Karpas-422 (cell line): ENCODE data around the gene MAP3K1. TPM values are rescaled to one million over a fixed set of nuclear protein-coding genes. Genes with fewer than 3 reads are reported as not detected.

Experiments used
- DNase-seq: peaks from one replicate; pipeline ENCODE4 v3.0.0-alpha.2; 2015
- H2AFZ ChIP-seq: fragments of 200-600 bp; sonication (generic); 2 replicates; pipeline ENCODE4 v1.6.1; 2014; ENCODE audit warnings: antibody characterized with exemption, low read length, mixed read lengths
- H3K27ac ChIP-seq: fragments of 200-600 bp; sonication (generic); 2 replicates; pipeline ENCODE4 v1.5.1; 2014; ENCODE audit warnings: mild to moderate bottlenecking, low read length, moderate library complexity
- H3K27me3 ChIP-seq: fragments of 200-600 bp; sonication (generic); 2 replicates; pipeline ENCODE4 v1.6.1; 2014; ENCODE audit warnings: low read length, mixed read lengths
- H3K36me3 ChIP-seq: fragments of 200-600 bp; sonication (generic); 2 replicates; pipeline ENCODE4 v1.6.1; 2014; ENCODE audit warnings: low read length, mixed read lengths; ENCODE audit not compliant: insufficient read depth
- H3K4me1 ChIP-seq: fragments of 200-600 bp; sonication (generic); 2 replicates; pipeline ENCODE4 v1.6.1; 2014; ENCODE audit warnings: mild to moderate bottlenecking, low read length, mixed read lengths
- H3K4me2 ChIP-seq: fragments of 200-600 bp; sonication (generic); 2 replicates; pipeline ENCODE4 v1.6.1; 2014; ENCODE audit warnings: low read length, low read depth, mild to moderate bottlenecking; ENCODE audit not compliant: poor library complexity, severe bottlenecking
- H3K4me3 ChIP-seq: fragments of 200-600 bp; sonication (generic); 2 replicates; pipeline ENCODE4 v1.5.1; 2014; ENCODE audit warnings: mild to moderate bottlenecking, antibody characterized with exemption, low read length, mixed read lengths
- H3K79me2 ChIP-seq: fragments of 200-600 bp; sonication (generic); 2 replicates; pipeline ENCODE4 v1.6.1; 2014; ENCODE audit warnings: mild to moderate bottlenecking, low read length, mixed read lengths
- H3K9ac ChIP-seq: fragments of 200-600 bp; sonication (generic); 2 replicates; pipeline ENCODE4 v1.6.0; 2014; ENCODE audit warnings: low read length
- H3K9me2 ChIP-seq: fragments of 200-600 bp; sonication (generic), shearing (Covaris generic); replicated peaks from 2 replicates; pipeline ENCODE4 v1.6.0; 2014; ENCODE audit warnings: mild to moderate bottlenecking, low read length, moderate library complexity; ENCODE audit not compliant: insufficient read depth
- H3K9me3 ChIP-seq: fragments of 300-700, 200-600 bp; sonication (generic); 2 replicates; pipeline ENCODE4 v1.6.1; 2014; ENCODE audit warnings: low read length, mixed read lengths
- H4K20me1 ChIP-seq: fragments of 200-600 bp; sonication (generic); 2 replicates; pipeline ENCODE4 v1.6.1; 2014; ENCODE audit warnings: mild to moderate bottlenecking, antibody characterized with exemption, low read length, low read depth; ENCODE audit not compliant: insufficient read depth
- total RNA-seq: library from RNA; depleted of rRNA; stranded (reverse); fragments of >200 nt; shearing (Covaris generic); gene quantifications from 2 replicates; pipeline ENCODE4 v1.2.3, GENCODE V29; 2014; ENCODE audit warnings: low replicate concordance

MAP3K1 gene
- total RNA-seq, 1 experiment from 2014 or later, result 68.0 TPM

- H3K27me3 ChIP-seq, result no peaks in the 10 kb centered on the region
- peak; percentile 80 for DNase-seq
- H3K9me3 ChIP-seq, result no peaks in the 10 kb centered on the region
- H3K27ac ChIP-seq, result peak overlapping the region; percentile 70
- no peaks in the 10 kb centered on the region for H3K9me2 ChIP-seq
- peak overlapping the region; percentile 81 for H3K4me2 ChIP-seq
- no peaks in the 10 kb centered on the region for H3K36me3 ChIP-seq
- H3K9ac ChIP-seq, result peak overlapping the region; percentile 82
- H4K20me1 ChIP-seq, result no peaks in the 10 kb centered on the region
- H3K79me2 ChIP-seq, result peaks cover 16% of the 10 kb centered on the region
- peak overlapping the region; percentile 51; the same call in 1 of the 2 replicates for H2AFZ ChIP-seq
- H3K4me3 ChIP-seq, result peak overlapping the region; percentile 90
- H3K4me1 ChIP-seq, result peaks cover 29% of the 10 kb centered on the region
Observed at GRCh38 chr5:56910210-56910965, 95.0 kb downstream of the MAP3K1 start.

GRCh38 chr5:56913766-56914165 is 98.4 kb downstream of the MAP3K1 start:
- Histone ChIP-seq H3K36me3 (no peaks in the 10 kb centered on the region), H3K9me2 (no peaks in the 10 kb centered on the region), H3K27me3 (no peaks in the 10 kb centered on the region), H3K4me3 (no peak overlapping the region), H4K20me1 (no peaks in the 10 kb centered on the region), H2AFZ (no peak overlapping the region), H3K9me3 (no peaks in the 10 kb centered on the region), H3K9ac (no peak overlapping the region), H3K4me2 (no peak overlapping the region), H3K4me1 (peaks cover 18% of the 10 kb centered on the region), H3K27ac (no peak overlapping the region), H3K79me2 (peaks cover 16% of the 10 kb centered on the region)
- no peak for DNase-seq

- Histone ChIP-seq H3K9ac (no peak overlapping the region), H3K27ac (no peak overlapping the region), H3K79me2 (peaks cover 19% of the 10 kb centered on the region)
Observed at GRCh38 chr5:56914678-56915077, 99.3 kb downstream of the MAP3K1 start.

GRCh38 chr5:56917534-56917933 is 102.2 kb downstream of the MAP3K1 start:
- Histone ChIP-seq H3K27me3 (no peaks in the 10 kb centered on the region), H2AFZ (no peak overlapping the region), H3K4me3 (no peak overlapping the region), H3K9ac (no peak overlapping the region), H3K4me2 (no peak overlapping the region), H3K9me3 (no peaks in the 10 kb centered on the region), H3K4me1 (no peaks in the 10 kb centered on the region), H3K9me2 (no peaks in the 10 kb centered on the region), H4K20me1 (no peaks in the 10 kb centered on the region), H3K27ac (no peak overlapping the region), H3K79me2 (peaks cover 29% of the 10 kb centered on the region), H3K36me3 (peaks cover 24% of the 10 kb centered on the region; the same call in 1 of the 2 replicates)
- DNase-seq, result no peak

More at GRCh38 chr5:56914678-56915077, 99.3 kb downstream of the MAP3K1 start:
- Histone ChIP-seq H3K4me1 (peaks cover 13% of the 10 kb centered on the region), H3K4me3 (no peak overlapping the region), H3K36me3 (0 out of 2 replicates have a peak, but pooled peaks cover 2% of the 10 kb centered on the region), H2AFZ (no peak overlapping the region), H3K9me3 (no peaks in the 10 kb centered on the region), H3K27me3 (no peaks in the 10 kb centered on the region), H4K20me1 (no peaks in the 10 kb centered on the region), H3K4me2 (no peak overlapping the region), H3K9me2 (no peaks in the 10 kb centered on the region)
- no peak for DNase-seq

- Histone ChIP-seq H3K4me1 (no peaks in the 10 kb centered on the region), H3K27me3 (no peaks in the 10 kb centered on the region), H3K79me2 (peaks cover 35% of the 10 kb centered on the region), H3K9me2 (no peaks in the 10 kb centered on the region), H3K9ac (no peak overlapping the region), H3K9me3 (no peaks in the 10 kb centered on the region), H3K27ac (no peak overlapping the region), H3K4me2 (no peak overlapping the region), H3K36me3 (peaks cover 29% of the 10 kb centered on the region; the same call in 1 of the 2 replicates), H2AFZ (no peak overlapping the region), H3K4me3 (no peak overlapping the region), H4K20me1 (no peaks in the 10 kb centered on the region)
- no peak for DNase-seq
Observed at GRCh38 chr5:56918054-56918453, 102.7 kb downstream of the MAP3K1 start.

- DNase-seq, result no peak
- peaks cover 50% of the 10 kb centered on the region for H3K36me3 ChIP-seq
- no peak overlapping the region for H3K4me3 ChIP-seq
- no peaks in the 10 kb centered on the region for H3K4me1 ChIP-seq
- H3K9me3 ChIP-seq, result no peaks in the 10 kb centered on the region
- H3K79me2 ChIP-seq, result peaks cover 47% of the 10 kb centered on the region
- no peaks in the 10 kb centered on the region for H4K20me1 ChIP-seq
- no peaks in the 10 kb centered on the region for H3K27me3 ChIP-seq
- no peak overlapping the region for H2AFZ ChIP-seq
- H3K27ac ChIP-seq, result no peak overlapping the region
- no peak overlapping the region for H3K9ac ChIP-seq
- no peak overlapping the region for H3K4me2 ChIP-seq
- no peaks in the 10 kb centered on the region for H3K9me2 ChIP-seq
Observed at GRCh38 chr5:56919942-56920662, 104.8 kb downstream of the MAP3K1 start.

GRCh38 chr5:56922922-56923321 is 107.6 kb downstream of the MAP3K1 start:
- H3K4me2 ChIP-seq, result no peak overlapping the region
- H3K4me1 ChIP-seq, result no peaks in the 10 kb centered on the region
- no peak for DNase-seq
- H3K9ac ChIP-seq, result no peak overlapping the region
- no peak overlapping the region for H3K4me3 ChIP-seq
- H4K20me1 ChIP-seq, result no peaks in the 10 kb centered on the region
- no peaks in the 10 kb centered on the region for H3K27me3 ChIP-seq
- H3K79me2 ChIP-seq, result peaks cover 62% of the 10 kb centered on the region
- H3K27ac ChIP-seq, result no peak overlapping the region
- no peaks in the 10 kb centered on the region for H3K9me2 ChIP-seq
- no peak overlapping the region for H2AFZ ChIP-seq
- H3K36me3 ChIP-seq, result peaks cover 75% of the 10 kb centered on the region
- no peaks in the 10 kb centered on the region for H3K9me3 ChIP-seq

- Histone ChIP-seq H3K79me2 (peaks cover 44% of the 10 kb centered on the region), H2AFZ (no peak overlapping the region), H3K4me3 (no peak overlapping the region), H3K27ac (no peak overlapping the region), H3K36me3 (peaks cover 78% of the 10 kb centered on the region), H3K4me2 (no peak overlapping the region), H3K4me1 (no peaks in the 10 kb centered on the region), H3K9me2 (no peaks in the 10 kb centered on the region), H3K27me3 (no peaks in the 10 kb centered on the region), H4K20me1 (no peaks in the 10 kb centered on the region), H3K9ac (no peak overlapping the region), H3K9me3 (no peaks in the 10 kb centered on the region)
- no peak for DNase-seq
Observed at GRCh38 chr5:56934325-56934724, 119.0 kb downstream of the MAP3K1 start.
